ENCODE data around the gene CYTH1.
A peak's percentile ranks its signal among the peaks of the same experiment; 100 is the strongest.

The CYTH1 gene

GRCh38 chr17:78669256-78669974 is 112.7 kb downstream of the CYTH1 start:
- ATAC-seq: no peak

GRCh38 chr17:78668847-78669246 is 113.2 kb downstream of the CYTH1 start:
- ATAC-seq: no peak

- no peak for ATAC-seq
Measured at GRCh38 chr17:78667741-78668640, 114.1 kb downstream of the CYTH1 start.

- ATAC-seq: no peak
Measured at GRCh38 chr17:78667091-78667490, 115.0 kb downstream of the CYTH1 start.

- peak; percentile 57 to 60 for ATAC-seq
Measured at GRCh38 chr17:78665952-78666920, 115.8 kb downstream of the CYTH1 start.

GRCh38 chr17:78665387-78665951 is 116.6 kb downstream of the CYTH1 start:
- peak in 1 of 2 donors; percentile 24 for ATAC-seq

- ATAC-seq: no peak
Measured at GRCh38 chr17:78664476-78665386, 117.3 kb downstream of the CYTH1 start.

GRCh38 chr17:78661093-78661770 is 120.8 kb downstream of the CYTH1 start:
- no peak for ATAC-seq

- no peak for ATAC-seq
Measured at GRCh38 chr17:78659546-78659945, 122.5 kb downstream of the CYTH1 start.

- ATAC-seq: no peak
Measured at GRCh38 chr17:78658281-78658785, 123.7 kb downstream of the CYTH1 start.

- ATAC-seq: no peak
Measured at GRCh38 chr17:78655251-78655940, 126.7 kb downstream of the CYTH1 start.

- no peak for ATAC-seq
Measured at GRCh38 chr17:78654325-78654724, 127.7 kb downstream of the CYTH1 start.

- ATAC-seq: no peak
Measured at GRCh38 chr17:78653382-78653781, 128.7 kb downstream of the CYTH1 start.

GRCh38 chr17:78652913-78653312 is 129.2 kb downstream of the CYTH1 start:
- ATAC-seq: no peak

- ATAC-seq: no peak
Measured at GRCh38 chr17:78652024-78652423, 130.0 kb downstream of the CYTH1 start.

- ATAC-seq: no peak
Measured at GRCh38 chr17:78651554-78651953, 130.5 kb downstream of the CYTH1 start.

GRCh38 chr17:78650093-78650715 is 131.9 kb downstream of the CYTH1 start:
- no peak for ATAC-seq

GRCh38 chr17:78648293-78648692 is 133.8 kb downstream of the CYTH1 start:
- no peak for ATAC-seq

GRCh38 chr17:78647032-78647431 is 135.0 kb downstream of the CYTH1 start:
- no peak for ATAC-seq
